Heart left ventricle (tissue), 16 donors: ENCODE data around the gene ZNF138. TPM values are rescaled to one million over a fixed set of nuclear protein-coding genes. Genes with fewer than 3 reads are reported as not detected.
"Not testable (repeated sequence)": the region's sequence is repeated elsewhere in the genome, so short reads cannot be mapped to it uniquely, and the experiment has no call there.

Source experiments
- ATAC-seq, 4 donors: fragments of 200-7000 bp; cut with Tn5 transposase; one replicate each; pipeline ENCODE4 v1.9.1; 2020 to 2022; ENCODE audit warnings: moderate library complexity in 4 of 4, mild to moderate bottlenecking in 3 of 4, moderate number of reproducible peaks in 1 of 4
- DNase-seq, 5 donors: peaks; one replicate each; pipeline ENCODE4 v3.0.0-alpha.2; 2020
- H3K27ac ChIP-seq, 12 donors: fragments of 200-600 bp; sonication (generic) in 4 of 12; one replicate each; pipeline versions ENCODE4 v1.5.0 to v1.8.0; 2016 to 2022; ENCODE audit warnings: mild to moderate bottlenecking in 2 of 12
- H3K27me3 ChIP-seq, 9 donors: fragments of 200-600 bp; sonication (generic) in 2 of 9; one replicate each; pipeline versions ENCODE4 v1.5.1 to v1.8.0; 2016 to 2022; ENCODE audit warnings: mild to moderate bottlenecking in 3 of 9
- H3K36me3 ChIP-seq, 9 donors: fragments of 200-600 bp; sonication (generic) in 2 of 9; one replicate each; pipeline versions ENCODE4 v1.5.0 to v1.8.0; 2018 to 2022; ENCODE audit warnings: mild to moderate bottlenecking in 2 of 9
- H3K4me1 ChIP-seq, 12 donors: fragments of 200-600 bp; sonication (generic) in 4 of 12; one replicate each; pipeline versions ENCODE4 v1.5.0 to v1.8.0; 2016 to 2022; ENCODE audit warnings: mild to moderate bottlenecking in 3 of 12
- H3K4me3 ChIP-seq, 12 donors: fragments of 200-600 bp; sonication (generic) in 4 of 12; one replicate each; pipeline versions ENCODE4 v1.5.0 to v1.8.0; 2017 to 2022; ENCODE audit warnings: mild to moderate bottlenecking in 9 of 12, moderate library complexity in 4 of 12
- H3K9me3 ChIP-seq, 12 donors: fragments of 200-600 bp; sonication (generic) in 4 of 12; one replicate each; pipeline versions ENCODE4 v1.5.0 to v1.8.0; 2016 to 2022; ENCODE audit warnings: mild to moderate bottlenecking in 1 of 12
- CTCF ChIP-seq, 12 donors: fragments of 200-600 bp; sonication (generic) in 4 of 12; IDR thresholded peaks; one replicate each; pipeline versions ENCODE4 v1.5.0 to v1.8.0; 2018 to 2022; ENCODE audit warnings: antibody characterized with exemption in 12 of 12, mild to moderate bottlenecking in 5 of 12
- POLR2A ChIP-seq, 2 donors: fragments of 450-650 bp; IDR thresholded peaks; one replicate each; pipeline ENCODE4 v1.6.1; 2017; ENCODE audit warnings: antibody characterized with exemption in 2 of 2, mild to moderate bottlenecking in 2 of 2, moderate library complexity in 2 of 2
- WGBS, 4 donors: extraction: QIAGEN DNeasy Blood & Tissue Kit in 2 of 4; methylation state at CpG; one replicate each; pipeline versions ENCODE4 v1.1.5 to v1.1.7; 2013 to 2018; 5-methylcytosine and 5-hydroxymethylcytosine counted together
- intact Hi-C, 10 donors: fragments of 100-400 bp; cut with DNase I; formaldehyde crosslinking; loops; one replicate each; pipeline versions ENCODE4 v1.11.1 to v1.14.2; 2022
- polyA plus RNA-seq, 2 donors: library from polyadenylated mRNA; stranded (reverse); fragments of 200-250 nt; gene quantifications; one replicate each; pipeline ENCODE4 v1.2.3, GENCODE V29; 2013
- total RNA-seq, 9 donors: library from RNA; depleted of rRNA in 2 of 9; stranded (reverse); fragments of >200 nt in 2 of 9; fragmentation: NEBNext Ultra II Directional in 3 of 9; extraction: Animal tissue kit (Norgen Biotek cat#: 25700) in 3 of 9; gene quantifications; one replicate each; pipeline versions ENCODE4 v1.1.0 to v1.2.4, GENCODE V29; 2016 to 2023
- donor health status: ischemic (EF 13 %, LVEDD 7.1; RV severe dilation, severe dysfunction).
- donor health status: healthy with polysubstance abuse.
- donor health status: DM: no; HTN: yes; CAD: no.
- donor health status: DM: no; HTN: no; CAD: no.
- donor health status: ischemic (EF 25% LVEDD 6.9; RV normal size, moderate dysfunction).
- donor health status: ischemic (EF 25% LVEDD 5.7; RV mildly dilated, moderate dysfunction).
- donor health status: healthy.
- donor health status: DM: yes; HTN: yes; CAD: no.
- donor health status: ischemic (EF 35%, LVEDD 5.7; RV mildly dilated, moderate dysfunction).
- donor health status: nonischemic (EF 11% LVEDD 7.7; RV severe dilation, severe dysfunction).
- donor health status: DM: yes; HTN: yes; CAD: no.
- donor health status: PGD.
- donor health status: ischemic (EF 29% LVEDD 5.4; RV normal size, mild dysfunction).
- donor health status: nonischemic (EF 23%, LVEDD 6.1; RV moderate dilation, normal function).

Gene ZNF138
- total and polyA plus RNA-seq, 11 donors = 3.1 to 8.1 (median 4.2) TPM

DNA sequence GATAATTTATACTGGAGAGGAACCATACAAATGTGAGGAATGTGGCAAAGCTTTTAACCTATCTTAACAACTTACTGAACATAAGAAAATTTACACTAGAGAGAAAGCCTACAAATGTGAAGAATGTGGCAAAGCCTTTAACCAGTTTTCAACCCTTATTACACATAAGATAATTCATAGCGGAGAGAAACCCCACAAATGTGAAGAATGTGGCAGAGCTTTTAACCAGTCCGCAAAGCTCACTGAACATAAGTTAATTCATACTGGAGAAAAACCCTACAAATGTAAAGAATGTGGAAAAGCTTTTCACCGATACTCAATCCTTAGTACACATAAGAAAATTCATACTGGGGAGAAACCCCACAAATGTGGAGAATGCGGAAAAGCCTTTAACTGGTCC, 37.9 kb downstream of the ZNF138 start:
- Histone ChIP-seq H3K27ac (no peak overlapping the region), H3K9me3 (peaks cover 0 to 27% (median 0%) of the 10 kb centered on the region in 12 donors), H3K4me1 (no peaks in the 10 kb centered on the region), H3K4me3 (no peak overlapping the region), H3K36me3 (peaks cover 0 to 18% (median 6%) of the 10 kb centered on the region in 9 donors), H3K27me3 (no peaks in the 10 kb centered on the region)
- ATAC-seq = no peak
- intact Hi-C loops = no loop called here
- 83 to 98% (median 91%) methylated on average over 4 of the region's 4 CpGs for WGBS, 4 donors
- DNase-seq = no peak
- TF ChIP-seq CTCF (IDR thresholded peaks at IDR 0.05) (no peak), POLR2A (IDR thresholded peaks at IDR 0.05) (no peak)

GRCh38 chr7:64834989-64835388, 40.8 kb downstream of the ZNF138 start:
- no peak for ATAC-seq
- WGBS, 4 donors = 84 to 88% (median 87%) methylated on average over 16 of the region's 16 CpGs
- DNase-seq = no peak
- intact Hi-C loops = no loop called here
- Histone ChIP-seq H3K9me3 (peaks cover 0 to 18% (median 0%) of the 10 kb centered on the region in 12 donors), H3K27ac (no peak overlapping the region), H3K4me1 (no peaks in the 10 kb centered on the region), H3K4me3 (no peak overlapping the region), H3K27me3 (no peaks in the 10 kb centered on the region), H3K36me3 (peaks cover 0 to 18% (median 6%) of the 10 kb centered on the region in 9 donors)
- TF ChIP-seq POLR2A (IDR thresholded peaks at IDR 0.05) = no peak

GRCh38 chr7:64835856-64836255, 41.6 kb downstream of the ZNF138 start:
- Histone ChIP-seq H3K36me3 (peaks cover 0 to 18% (median 6%) of the 10 kb centered on the region in 9 donors), H3K9me3 (peaks cover 0 to 18% (median 0%) of the 10 kb centered on the region in 12 donors)
- ATAC-seq, H3K27me3 ChIP-seq, DNase-seq, H3K4me3 ChIP-seq, H3K27ac ChIP-seq, intact Hi-C loops, H3K4me1 ChIP-seq: not testable (repeated sequence)
- WGBS, 4 donors = 87 to 91% (median 90%) methylated on average over 8 of the region's 8 CpGs

GRCh38 chr7:64838051-64838450, 43.8 kb downstream of the ZNF138 start:
- 82 to 94% (median 89%) methylated on average over 7 to 17 of the region's 17 CpGs for WGBS, 4 donors
- ATAC-seq, H3K36me3 ChIP-seq, H3K4me3 ChIP-seq, H3K27me3 ChIP-seq, H3K27ac ChIP-seq, H3K9me3 ChIP-seq, DNase-seq, intact Hi-C loops, H3K4me1 ChIP-seq: not testable (repeated sequence)

- intact Hi-C loops = no loop called here
- Histone ChIP-seq H3K27ac (no peak overlapping the region), H3K4me3 (no peak overlapping the region), H3K36me3 (no peaks in the 10 kb centered on the region), H3K27me3 (no peaks in the 10 kb centered on the region), H3K9me3 (peaks cover 0 to 3% (median 0%) of the 10 kb centered on the region in 12 donors), H3K4me1 (no peaks in the 10 kb centered on the region)
- DNase-seq (no peak), ATAC-seq (no peak)
- TF ChIP-seq CTCF (IDR thresholded peaks at IDR 0.05) = no peak
- TF ChIP-seq POLR2A (IDR thresholded peaks at IDR 0.05) = no peak
- WGBS, 4 donors = 76 to 85% (median 81%) methylated on average over 14 of the region's 14 CpGs
These were observed 44.5 kb downstream of the ZNF138 start for GRCh38 chr7:64838691-64839090.

DNA sequence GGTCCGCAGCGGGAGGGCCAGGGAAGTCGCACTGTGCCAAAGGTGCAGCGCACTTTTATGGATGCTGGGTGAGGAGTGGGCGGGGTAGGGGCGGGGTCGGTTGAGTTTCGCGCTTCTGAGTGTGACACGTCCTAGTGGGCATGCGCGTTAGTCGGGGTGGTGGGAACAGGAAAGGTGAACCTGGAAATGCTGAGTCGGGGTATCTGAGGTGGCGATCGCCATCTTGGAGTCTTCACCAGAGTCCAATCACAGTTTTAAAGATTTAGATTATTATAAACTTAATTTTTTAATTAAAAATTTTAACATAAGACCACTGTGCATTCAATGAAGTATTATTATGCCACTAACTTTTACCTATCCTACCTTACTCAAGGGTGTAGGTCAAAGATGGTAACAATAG, 45.7 kb downstream of the ZNF138 start:
- WGBS, 4 donors = 94 to 98% (median 95%) methylated on average over 16 of the region's 16 CpGs
- H3K36me3 ChIP-seq = no peaks in the 10 kb centered on the region
- no peaks in the 10 kb centered on the region for H3K27me3 ChIP-seq
- no peak overlapping the region for H3K4me3 ChIP-seq
- no peak overlapping the region for H3K27ac ChIP-seq
- no peaks in the 10 kb centered on the region for H3K4me1 ChIP-seq
- ATAC-seq (no peak), DNase-seq (no peak)
- intact Hi-C loops = loop anchor here in 1 of 10 donors (5.0 kb wide), 1 partner anchor 48 kb away; the partner anchor contains the start of gene ZNF138
- TF ChIP-seq CTCF (IDR thresholded peaks at IDR 0.05) = no peak
- no peak for TF ChIP-seq POLR2A (IDR thresholded peaks at IDR 0.05)
- H3K9me3 ChIP-seq = no peaks in the 10 kb centered on the region
